NCI-H187 treated with DMSO at 0.1 percent for 48 hours (cell line): ENCODE results near the gene HSPA9.
A peak's percentile ranks its signal among the peaks of the same experiment; 100 is the strongest.

Source experiments
- DNase-seq: peaks from one replicate; lab custom pipeline; 2025; lab: John Stamatoyannopoulos, UW

Gene HSPA9

DNA sequence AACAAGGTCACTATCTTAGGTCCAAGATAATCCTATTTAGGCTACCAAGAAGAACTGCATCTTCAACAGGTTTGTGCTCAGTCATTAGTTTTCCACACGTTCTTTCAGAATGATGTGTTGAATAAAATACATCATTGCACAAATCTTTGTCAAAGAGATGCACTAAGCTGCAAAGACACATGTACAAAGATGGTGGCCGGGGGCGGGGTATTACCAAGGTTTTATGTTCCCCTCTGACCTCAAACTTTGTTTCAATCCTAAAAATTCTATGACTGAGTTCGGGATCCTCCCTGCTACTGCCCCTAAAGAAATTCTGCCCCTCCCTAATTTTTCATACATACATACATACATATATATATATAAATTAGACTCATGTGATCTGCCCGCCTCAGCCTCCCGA is 14.2 kb downstream of the HSPA9 start:
- no peak for DNase-seq

DNA sequence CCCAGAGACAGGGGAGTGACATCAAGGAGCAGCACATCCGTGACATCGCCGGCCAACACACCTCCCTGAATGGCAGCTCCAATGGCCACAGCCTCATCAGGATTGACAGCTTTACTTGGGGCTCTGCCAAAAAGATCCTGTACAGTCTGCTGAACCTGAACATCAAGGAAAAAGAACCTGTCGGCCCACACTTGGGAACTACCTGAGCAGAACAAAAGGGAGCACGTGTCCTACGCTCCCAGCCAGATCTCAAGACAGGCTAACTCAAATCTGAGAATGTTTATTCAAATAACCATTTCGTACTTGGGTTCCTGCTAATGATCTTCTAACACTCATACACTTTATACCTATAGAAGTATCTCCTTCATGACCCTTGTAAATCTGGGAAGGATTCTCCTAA is 15.3 kb downstream of the HSPA9 start:
- no peak for DNase-seq

DNA sequence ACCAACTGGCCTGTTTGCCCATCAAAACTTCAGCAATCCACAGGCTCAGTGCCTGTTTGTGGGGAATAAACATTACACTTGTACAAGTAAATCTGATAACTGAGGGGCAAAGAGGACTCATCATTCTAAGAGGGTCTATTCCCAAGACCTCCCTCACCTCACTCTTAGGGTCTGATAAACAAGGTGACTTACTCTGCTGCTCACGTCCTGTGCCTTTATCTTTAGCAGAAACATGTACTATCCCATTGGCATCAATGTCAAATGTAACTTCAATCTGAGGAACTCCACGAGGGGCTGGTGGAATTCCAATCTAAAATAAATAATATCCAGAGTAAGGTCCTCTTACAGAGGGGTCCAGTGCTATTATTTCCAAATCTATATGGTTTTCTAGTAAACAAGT is 17.5 kb downstream of the HSPA9 start:
- no peak for DNase-seq

DNA sequence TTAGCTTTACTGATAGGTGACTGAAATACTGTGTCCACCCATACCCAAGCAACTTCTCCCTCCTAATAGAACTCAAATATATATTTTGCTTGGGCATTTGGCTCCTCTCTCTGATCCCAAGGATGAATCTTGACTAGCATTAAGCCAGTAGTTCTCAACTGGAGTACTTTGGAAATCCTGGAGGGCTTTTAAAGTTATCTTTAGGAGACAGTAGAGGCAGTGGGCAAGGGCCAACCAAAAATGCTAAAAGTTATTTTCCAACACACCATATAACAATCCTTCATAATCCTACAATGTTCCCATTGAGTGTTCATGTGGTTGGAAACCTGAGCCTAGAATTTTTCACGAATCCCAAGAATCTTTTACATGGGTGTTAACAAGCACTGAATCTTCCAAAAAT is 21.1 kb downstream of the HSPA9 start:
- DNase-seq, result no peak

DNA sequence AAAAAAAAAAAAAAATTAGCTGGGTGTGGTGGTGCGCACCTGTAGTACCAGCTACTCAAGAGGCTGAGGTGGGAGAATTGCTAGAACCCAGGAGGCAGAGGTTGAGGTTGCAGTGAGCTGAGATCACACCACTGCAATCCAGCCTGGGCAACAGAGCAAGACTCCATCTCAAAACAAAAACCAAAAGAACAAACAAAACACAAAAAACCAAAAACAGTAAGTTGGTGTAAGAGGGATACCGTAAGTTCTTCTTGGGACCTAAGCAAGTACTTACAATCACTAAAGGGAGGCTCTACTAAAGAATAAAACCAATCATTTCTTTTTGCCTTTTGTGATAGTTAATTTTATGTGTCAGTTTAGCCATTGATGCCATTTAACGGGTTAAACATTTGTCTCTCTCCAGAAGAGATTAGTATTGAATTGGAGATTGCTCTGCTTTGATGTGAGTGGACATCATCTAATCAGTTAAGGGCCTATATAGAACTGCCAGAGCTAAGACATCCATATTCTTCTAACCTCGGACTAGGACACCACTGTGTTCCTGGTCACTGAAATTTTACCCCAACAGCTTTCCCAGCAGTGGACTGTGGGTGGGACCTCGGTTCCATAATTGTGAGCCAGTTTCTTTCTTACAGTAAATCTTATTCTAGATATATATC is 21.6 kb downstream of the HSPA9 start:
- no peak for DNase-seq

DNA sequence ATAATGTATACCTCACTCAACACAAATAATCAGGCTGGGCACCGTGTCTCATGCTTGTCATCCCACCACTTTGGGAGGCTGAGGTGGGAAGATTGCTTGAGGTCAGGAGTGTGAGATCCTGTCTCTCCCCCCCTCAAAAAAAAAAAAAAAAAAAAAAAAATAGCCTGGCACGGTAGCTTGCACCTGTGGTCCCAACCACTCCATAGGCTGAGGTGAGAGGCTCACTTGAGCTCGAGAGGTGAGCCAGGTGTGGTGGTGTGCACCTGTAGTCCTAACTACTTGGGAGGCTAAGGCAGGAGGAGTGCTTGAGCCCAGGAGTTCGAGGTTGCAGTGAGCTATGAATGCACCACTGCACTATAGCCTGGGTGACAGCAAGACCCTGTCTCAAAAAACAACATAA is 22.5 kb downstream of the HSPA9 start:
- no peak for DNase-seq

DNA sequence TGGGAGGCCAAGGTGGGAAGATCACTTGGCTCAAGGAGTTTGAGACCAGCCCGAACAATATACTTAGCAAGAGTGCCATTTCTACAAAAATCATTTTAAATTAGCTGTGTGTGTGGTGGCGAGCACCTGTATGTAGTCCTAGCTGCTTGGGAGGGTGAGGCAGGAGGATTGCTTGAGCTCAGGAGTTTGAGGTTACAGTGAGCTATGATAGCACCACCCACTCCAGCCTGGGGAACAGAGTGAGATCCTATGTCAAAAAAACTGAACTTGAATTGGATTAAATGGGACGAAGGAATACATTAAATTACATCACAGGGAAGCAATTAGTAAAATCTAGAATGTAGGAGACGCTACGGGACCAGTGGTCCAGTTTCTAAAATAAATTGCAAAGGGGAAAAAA is 25.8 kb downstream of the HSPA9 start:
- DNase-seq, result no peak

DNA sequence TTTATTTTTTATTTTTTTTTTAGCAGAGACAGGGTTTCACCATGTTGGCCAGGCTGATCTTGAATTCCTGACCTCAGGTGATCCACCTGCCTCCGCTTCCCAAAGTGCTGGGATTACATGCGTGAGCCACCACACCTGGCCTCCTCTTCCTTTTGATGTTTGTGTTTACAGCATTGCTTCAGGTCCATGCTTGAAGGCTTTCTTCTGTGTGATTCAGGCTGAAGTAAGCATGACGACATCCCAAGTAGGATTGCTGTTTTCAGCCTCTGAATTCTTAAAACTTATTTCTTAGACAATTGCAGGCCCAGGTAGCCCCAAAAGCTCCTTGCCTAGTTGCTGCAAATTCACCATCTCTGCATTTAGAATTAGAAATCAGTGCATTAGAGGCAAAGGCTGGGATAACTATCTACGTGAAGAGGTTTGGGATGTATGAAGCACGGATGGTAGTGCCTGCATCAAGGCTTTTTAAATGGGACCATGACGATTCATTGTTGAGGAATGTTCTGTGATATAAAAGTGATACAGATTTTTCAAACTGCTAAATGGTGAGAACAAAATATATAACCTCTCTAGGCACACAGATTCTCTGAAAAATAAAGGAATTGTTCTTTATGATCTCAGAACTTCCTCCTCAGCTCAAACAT is 29.2 kb downstream of the HSPA9 start:
- no peak for DNase-seq

DNA sequence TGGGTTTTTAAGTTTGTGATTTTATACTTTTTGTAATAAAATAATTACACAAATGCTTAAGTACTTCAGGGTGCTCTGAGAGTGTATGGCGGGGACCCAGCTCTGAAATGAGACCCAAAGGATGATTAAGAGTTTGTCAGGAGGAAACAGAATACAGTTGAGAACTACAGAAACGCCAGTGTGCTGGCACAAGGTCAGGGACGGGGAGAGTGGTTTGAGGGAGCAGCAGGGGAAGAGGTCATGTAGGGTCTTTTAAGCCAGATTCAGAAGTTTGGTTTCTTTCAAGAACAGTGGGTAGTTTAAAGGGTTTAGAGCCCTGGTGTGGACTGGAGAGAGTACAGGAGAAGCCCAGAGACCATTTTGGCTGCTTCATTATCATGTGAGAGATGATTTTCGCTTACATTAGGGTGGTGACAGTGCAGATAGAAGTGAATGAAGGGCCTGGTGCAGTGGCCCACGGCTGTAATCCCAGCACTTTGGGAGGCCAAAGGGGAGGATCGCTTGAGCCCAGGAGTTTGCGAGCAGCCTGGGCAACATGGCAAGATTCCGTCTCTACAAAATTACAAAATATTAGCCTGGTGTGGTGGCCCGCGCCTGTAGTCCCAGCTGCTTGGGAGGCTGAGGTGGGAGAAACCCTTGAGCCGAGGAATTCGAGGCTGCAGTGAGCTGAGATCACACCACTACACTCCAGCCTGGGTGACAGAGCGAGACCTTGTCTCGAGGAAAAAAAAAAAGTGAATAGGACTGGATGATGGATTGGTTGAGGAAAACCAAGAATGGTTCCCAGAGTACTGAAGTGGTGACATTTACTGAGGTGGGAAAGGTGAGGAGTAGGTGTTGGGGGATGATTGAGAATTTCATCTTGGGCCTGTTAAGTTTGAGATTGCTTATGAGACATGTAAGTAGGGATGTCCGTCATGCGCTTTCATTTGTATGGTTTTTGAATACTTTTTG is 30.7 kb downstream of the HSPA9 start:
- no peak for DNase-seq

DNA sequence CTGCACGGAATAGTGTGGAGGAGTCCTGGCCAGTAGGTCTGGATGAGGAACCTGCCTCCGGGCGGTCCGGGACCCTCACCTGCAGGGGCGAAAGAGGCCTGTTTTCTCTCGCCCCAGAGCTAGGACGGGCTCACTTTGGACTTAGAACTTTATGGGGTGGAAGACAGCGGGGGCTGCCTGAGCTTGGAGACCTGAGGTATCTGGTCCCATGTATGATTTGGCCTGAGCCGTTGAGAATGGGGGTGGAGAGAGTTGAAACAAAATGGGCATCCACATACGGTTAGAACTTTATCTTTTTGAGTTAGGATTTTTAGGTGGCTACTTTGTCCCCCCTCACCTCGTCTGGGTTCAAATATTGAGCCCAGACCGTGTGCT is 31.5 kb downstream of the HSPA9 start:
- DNase-seq, result no peak

DNA sequence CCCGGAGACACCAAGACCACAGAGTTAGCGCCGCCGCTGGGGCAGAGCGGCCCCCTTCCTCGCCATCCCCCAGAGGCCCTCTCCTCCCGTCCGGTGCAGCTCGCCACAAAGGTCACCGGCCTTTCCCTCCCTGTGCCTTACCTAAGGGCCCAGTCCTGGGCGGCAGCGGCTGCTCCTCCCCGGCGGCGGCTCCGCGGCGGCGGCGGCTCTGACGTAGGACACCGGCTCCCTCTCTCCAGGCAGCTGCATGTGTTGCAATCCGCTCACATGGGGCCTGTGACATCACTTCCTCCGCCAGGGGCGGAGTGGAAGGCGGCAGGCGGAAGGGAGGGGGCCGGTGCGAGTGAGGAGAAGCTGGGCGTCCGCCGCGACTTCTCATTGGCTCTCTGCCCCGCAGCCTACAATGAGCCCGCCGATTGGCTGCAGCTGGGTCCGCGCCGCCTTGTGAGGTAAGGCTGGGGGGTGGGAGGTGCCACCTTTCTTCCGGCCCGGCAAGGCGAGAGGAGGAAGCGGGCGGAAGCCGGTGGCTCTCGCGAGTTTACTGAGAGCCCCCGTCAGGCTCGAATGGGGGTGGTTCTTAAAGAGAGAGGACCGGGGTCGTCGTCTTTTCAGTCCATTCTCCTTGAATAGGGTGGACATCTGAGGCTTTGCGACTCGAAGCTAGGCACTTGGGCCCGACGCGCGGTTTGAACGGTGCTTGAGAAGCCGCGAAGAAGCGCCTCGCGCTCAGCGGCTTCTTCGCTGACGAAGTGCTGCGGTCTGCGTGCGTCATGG is 32.1 kb downstream of the HSPA9 start, which contains the start of gene ETF1:
ETF1 (minus strand) TSS at position 281 of the 774 bp plus-strand sequence. CDS start 318 bp downstream, outside the sequence.
- peak; percentile 93 for DNase-seq

DNA sequence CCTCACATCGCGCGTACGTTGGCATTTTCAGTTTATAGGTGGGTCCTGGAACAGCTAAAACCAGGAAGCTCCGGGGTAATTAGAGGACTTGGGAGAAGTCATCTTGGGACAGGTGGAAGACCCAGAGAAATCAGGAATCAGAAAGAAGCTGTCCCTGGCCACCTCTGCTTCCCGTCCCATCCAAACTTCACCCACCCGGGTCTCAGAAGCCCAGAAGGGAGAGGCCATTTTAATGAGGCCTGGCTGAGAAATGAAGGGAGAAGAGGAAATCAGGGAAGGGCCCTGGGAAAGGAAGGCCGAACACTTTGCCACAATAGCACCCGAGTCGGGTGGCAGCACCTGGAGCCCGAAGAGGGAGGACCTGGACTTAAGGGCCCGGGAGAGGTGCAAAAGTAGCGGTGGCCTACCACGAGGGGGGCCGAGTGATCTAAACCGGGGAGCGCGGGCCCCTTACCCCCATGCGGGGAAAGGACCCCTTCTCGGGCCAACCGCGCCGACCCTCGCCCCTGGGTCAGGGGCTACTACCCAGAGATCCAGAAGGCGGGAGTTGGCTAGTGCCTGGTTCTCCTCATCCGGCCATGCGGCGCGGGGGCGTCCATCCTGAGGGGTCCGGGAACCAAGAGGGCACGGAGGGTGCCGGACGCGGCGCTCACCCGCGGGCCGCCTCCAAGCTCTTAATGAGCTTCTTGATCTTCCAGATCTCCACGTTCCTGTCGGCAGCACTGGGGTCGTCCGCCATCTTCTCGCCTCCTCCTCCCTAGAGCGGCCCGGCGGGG is 32.8 kb downstream of the HSPA9 start:
- DNase-seq, result no peak

DNA sequence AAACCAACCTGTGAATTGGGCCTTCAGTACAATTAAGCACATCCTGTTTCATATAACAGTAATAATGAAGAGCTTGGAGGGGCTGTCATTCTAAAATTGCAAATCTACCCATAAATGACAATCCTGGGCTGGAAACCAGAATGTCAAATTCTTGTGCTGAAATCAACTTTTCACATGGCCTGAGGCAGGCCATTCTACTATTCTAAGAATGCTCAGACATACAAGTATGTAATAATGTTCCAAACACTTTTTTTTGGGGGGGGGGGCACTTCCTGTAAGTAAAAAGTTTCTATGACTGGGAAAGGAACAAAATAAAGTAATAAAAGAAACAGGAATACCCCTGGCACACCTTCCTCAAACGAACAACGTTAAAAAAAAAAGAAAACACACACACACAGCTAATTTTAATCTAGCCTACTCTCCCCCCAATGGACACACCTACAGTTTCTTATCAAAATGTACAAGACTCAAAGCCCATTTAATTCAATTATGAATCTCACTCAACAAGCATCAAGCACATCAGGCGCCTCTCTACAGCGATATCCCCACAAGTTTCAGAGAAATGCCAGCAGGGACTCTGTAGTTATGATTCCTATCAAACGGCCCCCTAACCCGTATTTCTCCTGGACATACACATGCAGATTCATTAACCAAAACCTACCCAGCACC is 33.6 kb downstream of the HSPA9 start:
- no peak for DNase-seq

DNA sequence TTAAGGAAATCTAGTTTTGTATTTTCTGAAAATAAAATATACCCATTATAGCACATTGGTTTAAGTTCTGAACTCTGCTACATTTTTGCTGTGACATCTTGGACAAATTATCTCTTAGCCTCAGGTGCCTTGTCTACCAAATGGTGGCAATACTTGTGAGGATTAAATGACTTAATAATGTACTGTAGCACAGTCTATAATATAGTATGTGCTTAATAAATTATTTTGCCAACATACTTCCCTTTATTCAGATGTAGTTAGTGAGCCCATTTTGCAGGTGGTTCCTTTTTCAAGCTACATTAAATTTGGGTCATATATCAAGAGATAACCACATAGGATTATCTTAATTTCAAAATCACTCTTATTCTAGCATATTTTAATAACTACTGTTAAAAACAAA is 35.4 kb downstream of the HSPA9 start:
- DNase-seq, result no peak

DNA sequence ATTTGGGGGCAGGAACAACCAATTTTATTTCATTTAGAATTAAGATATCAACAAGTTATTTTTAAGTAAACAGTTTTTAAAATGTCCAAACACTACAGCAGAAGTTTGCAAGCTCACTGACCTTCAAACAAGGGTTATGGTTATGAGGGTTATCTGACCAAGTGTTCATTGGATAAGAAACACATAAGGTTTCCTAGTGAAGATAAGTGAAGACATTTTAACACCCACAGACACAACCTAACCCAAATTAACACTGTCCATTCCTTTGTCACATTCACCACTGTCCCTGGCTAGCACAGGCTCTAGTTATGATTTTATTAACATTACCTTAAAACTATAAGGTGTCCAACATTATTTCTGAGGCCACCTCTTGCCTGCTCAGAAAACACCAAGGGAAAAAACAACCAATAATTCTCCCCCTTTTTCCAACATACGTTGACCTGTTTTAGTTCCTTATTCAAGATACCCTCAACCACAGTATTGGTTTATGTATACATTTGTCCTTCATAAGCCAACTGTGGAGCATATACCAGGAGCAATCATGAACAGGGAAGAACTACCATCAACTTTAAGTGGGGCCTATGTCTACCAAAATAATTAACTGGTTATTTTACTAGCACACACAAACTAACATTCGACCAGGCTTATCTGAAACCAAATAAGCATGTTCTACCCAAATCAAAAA is 36.1 kb downstream of the HSPA9 start:
- DNase-seq, result no peak

DNA sequence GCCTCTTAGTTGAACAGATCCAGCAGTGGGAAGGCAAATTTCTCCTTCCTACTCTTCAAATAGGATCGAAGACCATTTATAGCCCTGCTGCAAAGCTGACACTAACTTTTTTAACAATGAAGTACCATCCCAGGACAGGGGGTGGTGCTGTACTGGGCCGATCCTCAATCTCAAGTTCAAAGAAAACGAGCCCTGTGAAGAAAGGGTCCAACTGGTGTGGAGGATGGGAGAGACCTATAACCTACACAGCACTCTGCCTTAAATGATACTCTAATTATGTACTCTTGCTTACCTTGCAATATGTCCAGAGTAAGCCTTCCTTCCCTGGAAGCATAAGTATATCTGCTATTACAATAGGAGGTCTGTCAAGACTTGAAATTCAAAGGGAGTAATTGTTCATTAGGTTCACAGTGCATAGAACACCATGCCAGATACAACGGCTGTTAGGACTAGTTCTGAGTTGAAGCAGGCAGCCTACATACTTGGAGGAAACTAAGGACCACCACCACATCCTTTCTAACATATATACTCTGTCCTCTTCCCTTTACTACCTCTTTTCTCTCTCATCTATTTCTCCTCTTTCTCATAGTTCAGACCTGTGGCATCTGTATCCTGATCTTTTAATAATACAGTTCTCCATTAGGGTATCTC is 38.4 kb downstream of the HSPA9 start:
- DNase-seq, result no peak

DNA sequence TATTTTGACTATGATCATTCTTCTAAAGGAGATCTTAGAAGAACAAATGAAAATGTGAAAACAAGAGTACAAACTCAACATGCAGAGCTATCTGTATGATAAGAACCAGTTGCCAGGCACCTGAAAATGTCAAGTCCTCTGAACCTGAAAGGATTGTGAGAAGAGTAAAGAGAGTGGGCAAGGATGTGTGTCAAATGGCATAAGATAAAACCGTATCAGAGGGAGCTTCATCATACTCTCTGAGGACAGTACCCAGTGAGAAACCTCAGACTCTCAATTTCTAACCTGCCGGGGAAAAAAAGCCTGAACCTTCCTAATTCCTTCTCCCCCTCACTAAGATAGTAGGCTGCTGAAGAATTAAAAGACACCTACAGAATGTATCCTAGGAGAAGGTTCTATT is 39.0 kb downstream of the HSPA9 start:
- no peak for DNase-seq

DNA sequence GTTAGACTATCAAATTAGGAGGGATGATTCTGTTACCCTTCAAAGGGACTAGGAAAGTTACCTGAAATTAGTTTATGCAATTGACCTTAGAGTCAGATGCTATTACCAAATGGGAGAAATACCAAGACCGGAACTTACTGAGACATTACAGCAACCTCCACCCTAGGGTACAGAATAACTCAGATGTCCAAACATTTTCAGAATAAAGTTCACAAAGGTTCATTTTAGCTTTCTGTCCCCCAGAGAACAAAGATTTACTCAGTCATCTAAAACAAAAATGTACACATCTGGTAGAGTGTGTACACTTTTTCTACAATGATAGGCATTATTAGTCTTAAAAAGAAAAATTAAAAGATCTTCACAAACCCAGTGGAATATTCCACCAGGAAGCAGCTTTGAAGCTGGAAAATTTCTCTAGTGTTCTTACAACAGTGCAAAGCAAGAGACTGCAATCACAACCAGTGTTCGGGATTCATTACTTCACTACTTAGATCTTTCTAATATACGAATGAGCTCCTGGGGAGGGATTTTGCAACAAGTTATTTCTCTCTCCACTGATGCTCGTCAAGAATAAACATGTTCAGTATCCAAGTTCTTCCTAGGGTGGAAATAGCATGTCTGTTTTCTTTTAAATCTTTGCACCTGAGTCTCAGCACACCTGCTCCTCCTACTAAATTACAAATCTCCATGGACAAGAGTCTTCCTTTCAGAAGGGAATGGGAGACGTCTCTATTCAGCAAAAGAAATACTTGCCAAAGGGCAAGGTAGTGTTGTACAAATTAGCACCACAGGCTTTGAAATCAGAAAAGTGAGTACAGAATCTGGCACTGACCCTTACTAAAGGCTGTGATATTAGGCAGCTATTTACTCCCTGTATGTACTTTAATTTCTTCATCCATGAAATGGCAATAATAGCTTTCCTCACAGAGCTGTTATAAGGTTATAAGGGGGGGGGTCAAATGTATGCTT is 40.9 kb downstream of the HSPA9 start:
- DNase-seq, result no peak
